ENCODE data around the gene CD300E.
"Not testable (repeated sequence)": the region's sequence is repeated elsewhere in the genome, so short reads cannot be mapped to it uniquely, and the experiment has no call there.

The CD300E gene

GRCh38 chr17:74623693-74624093 is at the start of gene CD300E:
TSS of gene CD300E (minus strand) at chr17:74623738. CDS start at chr17:74623621, 117 bp downstream.
- no peak for DNase-seq

- peak; percentile 75 for DNase-seq
These were observed 47.7 kb upstream of the CD300E start for GRCh38 chr17:74671031-74671771.

GRCh38 chr17:74670329-74670728 is 46.8 kb upstream of the CD300E start:
- DNase-seq: no peak

GRCh38 chr17:74663561-74663960 is 40.0 kb upstream of the CD300E start:
- no peak for DNase-seq

- no peak for DNase-seq
These were observed 36.4 kb upstream of the CD300E start for GRCh38 chr17:74659889-74660288.

- DNase-seq: no peak
These were observed 35.1 kb upstream of the CD300E start for GRCh38 chr17:74658620-74659019.

GRCh38 chr17:74654742-74655141 is 31.2 kb upstream of the CD300E start:
- no peak for DNase-seq

GRCh38 chr17:74652020-74652419 is 28.5 kb upstream of the CD300E start:
- no peak for DNase-seq

- DNase-seq: no peak
These were observed 26.4 kb upstream of the CD300E start for GRCh38 chr17:74649909-74650308.

GRCh38 chr17:74647871-74648672 is 24.5 kb upstream of the CD300E start:
- DNase-seq: no peak

GRCh38 chr17:74646231-74646630 is 22.7 kb upstream of the CD300E start:
- DNase-seq: no peak

- DNase-seq: no peak
These were observed 21.5 kb upstream of the CD300E start for GRCh38 chr17:74645010-74645409.

- no peak for DNase-seq
These were observed 20.9 kb upstream of the CD300E start for GRCh38 chr17:74644419-74644818.

GRCh38 chr17:74643826-74644225 is 20.3 kb upstream of the CD300E start:
- DNase-seq: no peak

- no peak for DNase-seq
These were observed 19.5 kb upstream of the CD300E start for GRCh38 chr17:74642995-74643394.

- DNase-seq: no peak
These were observed 19.0 kb upstream of the CD300E start for GRCh38 chr17:74642556-74642955.

GRCh38 chr17:74641958-74642298 is 18.4 kb upstream of the CD300E start:
- no peak for DNase-seq

- DNase-seq: no peak
These were observed 17.9 kb upstream of the CD300E start for GRCh38 chr17:74641224-74641957.

GRCh38 chr17:74639704-74640151 is 16.2 kb upstream of the CD300E start:
- DNase-seq: no peak

- no peak for DNase-seq
These were observed 14.4 kb upstream of the CD300E start for GRCh38 chr17:74637926-74638325.

- DNase-seq: no peak
These were observed 13.7 kb upstream of the CD300E start for GRCh38 chr17:74637265-74637664.

GRCh38 chr17:74636541-74637085 is 13.1 kb upstream of the CD300E start:
- not testable (repeated sequence) for DNase-seq

GRCh38 chr17:74635418-74635817 is 11.9 kb upstream of the CD300E start:
- DNase-seq: no peak
